GM12873 (cell line): ENCODE results near the gene FOXN3.
A peak's percentile ranks its signal among the peaks of the same experiment; 100 is the strongest.

ENCODE experiments used
- TF ChIP-seq, protein P1 (sequence below): IDR thresholded peaks from 2 replicates; pipeline ENCODE4 v1.5.1; 2012; ENCODE audit warnings: low read depth, mild to moderate bottlenecking, moderate library complexity, low read length, control low read depth; ENCODE audit not compliant: insufficient read depth; ENCODE audit errors: missing control alignments

The FOXN3 gene

DNA sequence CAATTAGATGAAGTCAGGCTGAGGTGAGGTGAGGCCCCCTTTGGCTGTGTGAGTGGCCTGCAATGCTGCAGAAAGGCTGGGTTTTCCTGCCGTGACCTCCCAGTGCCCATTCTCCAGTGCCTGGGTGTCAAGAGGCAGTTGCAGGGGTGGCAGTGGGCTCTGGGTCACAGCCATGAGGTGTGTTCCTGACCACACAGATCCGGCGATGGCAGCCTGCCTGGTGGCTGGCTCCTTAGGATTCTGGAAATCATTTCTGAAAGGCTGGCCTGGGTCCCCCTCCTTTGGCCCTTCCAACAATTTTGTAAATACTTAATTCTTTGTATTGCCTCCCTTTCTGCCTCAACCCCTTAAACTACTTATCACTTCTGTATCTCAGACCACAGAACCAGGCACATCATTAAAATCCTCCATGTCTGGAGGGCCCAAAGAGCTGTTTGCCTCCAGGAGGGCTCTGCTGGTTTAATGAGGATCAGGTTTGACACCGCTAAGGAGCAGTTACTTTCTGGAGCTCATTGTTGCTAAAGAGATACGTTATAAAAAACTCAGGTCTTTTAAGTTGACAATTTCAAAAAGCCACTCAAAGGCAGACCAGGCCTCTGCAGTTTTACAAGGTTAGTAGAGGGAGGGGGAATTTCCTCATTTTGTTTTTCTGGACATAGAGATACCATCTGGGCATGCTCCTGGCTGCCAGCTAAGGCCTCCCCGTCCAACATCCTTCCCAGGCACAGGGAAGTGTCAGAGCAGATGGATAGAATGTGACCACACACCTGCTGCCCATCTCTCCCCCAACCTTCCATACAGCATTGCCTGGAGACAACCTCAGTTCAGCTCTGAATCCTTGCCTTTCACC lies 204.4 kb downstream of the FOXN3 start:
- TF ChIP-seq, protein P1, sequence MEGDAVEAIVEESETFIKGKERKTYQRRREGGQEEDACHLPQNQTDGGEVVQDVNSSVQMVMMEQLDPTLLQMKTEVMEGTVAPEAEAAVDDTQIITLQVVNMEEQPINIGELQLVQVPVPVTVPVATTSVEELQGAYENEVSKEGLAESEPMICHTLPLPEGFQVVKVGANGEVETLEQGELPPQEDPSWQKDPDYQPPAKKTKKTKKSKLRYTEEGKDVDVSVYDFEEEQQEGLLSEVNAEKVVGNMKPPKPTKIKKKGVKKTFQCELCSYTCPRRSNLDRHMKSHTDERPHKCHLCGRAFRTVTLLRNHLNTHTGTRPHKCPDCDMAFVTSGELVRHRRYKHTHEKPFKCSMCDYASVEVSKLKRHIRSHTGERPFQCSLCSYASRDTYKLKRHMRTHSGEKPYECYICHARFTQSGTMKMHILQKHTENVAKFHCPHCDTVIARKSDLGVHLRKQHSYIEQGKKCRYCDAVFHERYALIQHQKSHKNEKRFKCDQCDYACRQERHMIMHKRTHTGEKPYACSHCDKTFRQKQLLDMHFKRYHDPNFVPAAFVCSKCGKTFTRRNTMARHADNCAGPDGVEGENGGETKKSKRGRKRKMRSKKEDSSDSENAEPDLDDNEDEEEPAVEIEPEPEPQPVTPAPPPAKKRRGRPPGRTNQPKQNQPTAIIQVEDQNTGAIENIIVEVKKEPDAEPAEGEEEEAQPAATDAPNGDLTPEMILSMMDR, result no peak

DNA sequence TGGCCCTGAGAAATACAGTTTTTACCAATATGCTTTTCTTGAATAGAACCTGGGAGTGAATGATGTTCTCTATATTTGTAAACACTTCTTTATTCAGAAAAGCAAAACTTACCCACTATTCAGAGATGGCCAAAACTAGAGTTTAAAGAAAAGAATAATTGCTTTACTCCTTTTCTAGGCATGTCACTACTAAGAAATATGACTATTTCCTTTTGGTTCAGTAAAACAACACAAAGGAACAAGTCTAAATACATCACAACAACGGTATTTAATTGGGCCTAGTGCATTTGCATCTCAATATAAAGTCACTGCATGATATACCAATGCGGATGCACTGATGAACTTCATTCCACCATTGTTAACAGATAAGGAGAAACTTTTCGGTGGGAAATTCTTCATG lies 207.5 kb downstream of the FOXN3 start:
- TF ChIP-seq, protein P1, result no peak

DNA sequence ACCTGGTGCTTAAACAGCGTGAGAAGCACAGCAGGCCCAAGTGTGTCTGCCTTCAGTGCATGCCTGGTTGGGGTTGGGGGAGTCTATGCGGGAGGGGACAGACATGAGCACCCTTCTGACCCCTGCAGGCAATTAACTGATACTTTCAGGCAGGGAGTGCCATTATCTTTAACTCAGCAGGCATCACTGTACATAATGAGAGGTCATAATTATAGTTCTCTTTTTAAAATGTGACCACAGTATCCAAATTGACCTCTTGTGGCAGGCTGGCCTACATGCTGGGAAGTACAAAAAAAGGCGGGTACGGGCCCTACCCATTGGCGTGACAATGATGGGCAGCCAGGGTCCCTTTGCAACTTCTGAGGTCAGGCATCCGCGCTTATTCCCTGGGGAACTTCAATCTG lies 209.1 kb downstream of the FOXN3 start:
- TF ChIP-seq, protein P1, result peak; percentile 14

DNA sequence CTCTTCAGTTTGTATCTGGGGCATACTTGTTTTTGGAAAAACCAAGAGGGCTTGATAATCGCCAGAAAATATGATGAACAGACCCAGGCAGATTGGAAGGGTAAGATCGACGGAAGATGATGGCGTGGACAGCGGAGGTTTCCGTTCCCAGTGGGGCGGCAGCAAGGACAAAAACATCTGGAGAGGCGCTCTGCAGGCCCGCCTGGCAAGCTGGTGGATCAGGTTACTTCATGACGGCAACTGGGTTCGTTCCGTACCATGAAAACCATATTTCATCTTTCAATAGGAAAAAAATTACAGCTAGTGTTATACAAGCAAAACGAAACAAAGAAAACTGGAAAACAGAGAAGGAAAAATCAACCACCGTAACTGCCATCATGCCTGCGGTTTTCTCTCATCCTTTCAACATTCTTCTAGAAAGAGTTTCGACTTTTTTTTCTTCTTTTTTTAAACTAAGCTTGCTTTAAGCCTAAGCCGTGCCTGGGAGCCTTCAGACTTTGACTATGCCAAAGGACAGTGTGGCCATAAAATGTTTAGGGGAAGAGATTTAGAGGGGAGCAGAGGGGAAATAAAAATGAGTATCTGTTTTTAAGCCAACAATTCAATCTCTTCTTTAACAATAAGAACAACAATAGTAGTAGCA lies 210.5 kb downstream of the FOXN3 start:
- TF ChIP-seq, protein P1, result no peak

DNA sequence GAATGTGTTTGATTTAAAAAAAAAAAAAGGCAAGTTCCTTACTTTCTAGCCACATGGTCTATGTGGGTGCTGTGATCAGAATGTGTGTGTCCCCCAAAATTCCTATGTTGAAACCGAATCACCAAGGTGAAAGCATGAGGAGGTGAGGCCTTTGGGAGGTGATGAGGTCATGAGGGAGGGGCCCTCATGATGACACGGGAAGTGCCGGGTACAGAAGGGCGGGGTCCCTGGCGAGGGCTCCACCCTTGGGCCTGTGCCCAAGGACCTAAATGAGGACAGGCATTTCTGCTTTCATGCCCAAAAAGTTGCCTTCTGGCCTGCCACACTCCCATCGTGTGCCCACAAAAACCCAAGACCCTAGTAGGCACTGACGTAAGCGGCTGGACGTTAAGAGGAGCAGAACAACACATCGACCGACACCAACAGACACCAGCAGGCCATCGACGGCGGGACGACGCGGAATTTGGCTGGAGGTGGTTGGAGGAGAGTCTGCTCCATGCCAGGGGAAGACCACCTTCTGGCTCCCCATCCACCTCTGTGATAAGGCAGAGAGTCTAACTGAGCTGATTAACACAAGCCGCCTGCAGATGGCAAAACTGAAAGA lies 211.8 kb downstream of the FOXN3 start:
- TF ChIP-seq, protein P1, result no peak

DNA sequence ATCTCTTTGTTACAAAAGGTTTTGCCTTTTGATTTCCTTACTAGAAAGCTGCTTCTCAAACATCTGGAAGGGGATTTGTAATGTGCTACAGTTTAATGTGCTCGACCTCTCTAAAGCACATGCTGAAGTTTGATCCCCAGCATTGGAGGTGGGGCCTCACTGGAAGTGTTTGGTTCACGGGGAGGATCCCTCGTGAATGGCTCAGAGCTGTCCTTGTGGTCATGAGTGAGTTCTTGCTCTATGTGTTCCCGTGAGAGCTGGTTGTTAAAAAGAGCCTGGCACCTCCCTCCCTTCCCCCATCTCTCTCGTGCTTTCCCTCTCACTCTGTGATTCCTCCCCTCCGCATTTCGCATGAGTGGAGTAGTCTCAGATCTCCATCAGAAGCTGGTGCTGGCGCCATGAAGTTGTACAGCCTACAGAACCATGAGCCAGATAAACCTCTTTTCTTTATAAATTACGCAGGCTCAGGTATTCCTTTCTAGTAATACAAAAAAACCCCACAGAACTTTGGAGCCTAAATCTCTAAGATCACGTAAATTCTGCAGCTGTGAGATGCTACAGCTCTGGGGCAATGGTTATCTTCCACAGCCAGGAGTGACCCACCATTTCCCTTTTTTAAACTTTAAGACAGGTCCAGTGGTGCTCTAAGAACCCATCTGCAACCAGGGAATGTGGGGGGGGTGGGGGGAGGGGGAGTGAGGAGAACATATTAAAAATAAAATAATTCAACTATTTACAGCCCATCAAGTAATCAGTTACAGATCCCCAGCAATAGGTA lies 214.4 kb downstream of the FOXN3 start:
- TF ChIP-seq, protein P1, result no peak

DNA sequence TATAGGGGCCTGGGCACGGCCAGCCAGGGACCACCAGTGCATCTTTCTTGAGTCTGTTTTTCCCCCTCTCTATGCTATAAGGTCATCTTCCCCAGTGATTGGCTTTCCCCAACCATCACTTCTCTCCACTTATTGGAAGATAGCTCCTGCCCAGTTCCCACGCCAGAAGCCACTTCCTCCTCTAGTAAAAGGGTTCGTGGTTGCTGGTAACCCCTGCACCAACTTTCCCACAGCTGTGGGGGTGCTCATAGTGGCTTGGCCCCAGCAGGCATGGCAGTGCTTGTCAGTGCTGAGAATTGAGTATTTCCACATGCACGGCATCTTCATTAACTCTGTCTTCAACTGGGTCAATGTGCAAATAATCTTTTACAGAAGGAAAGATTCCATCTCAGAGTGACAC lies 215.4 kb downstream of the FOXN3 start:
- TF ChIP-seq, protein P1, result no peak
